Ureter (tissue), 1 donor: ENCODE measurements around the gene GRIN3B. TPM values are rescaled to one million over a fixed set of nuclear protein-coding genes. Genes with fewer than 3 reads are reported as not detected.

ENCODE experiments used
- total RNA-seq: library from RNA; stranded (reverse); gene quantifications from one replicate; pipeline ENCODE4 v1.2.4, GENCODE V29; 2023
- donor health status: DM: yes; HTN: yes; CAD: no.

GRIN3B gene
- total RNA-seq, 1 donor from 2014 or later: not detected

Other genes starting within 250 kb of the GRIN3B start
- 2.4 TPM for gene MISP, start 249.3 kb upstream of the GRIN3B start, total RNA-seq
- gene PTBP1, start 203.0 kb upstream of the GRIN3B start, total RNA-seq: 374 TPM
- not detected for gene PLPPR3, start 178.5 kb upstream of the GRIN3B start, total RNA-seq
- gene AZU1, start 172.6 kb upstream of the GRIN3B start, total RNA-seq: not detected
- not detected for gene PRTN3, start 159.4 kb upstream of the GRIN3B start, total RNA-seq
- gene ELANE, start 148.1 kb upstream of the GRIN3B start, total RNA-seq: 0.81 TPM
- 139 TPM for gene CFD, start 140.8 kb upstream of the GRIN3B start, total RNA-seq
- 63.7 TPM for gene MED16, start 107.2 kb upstream of the GRIN3B start, total RNA-seq
- not detected for gene RNU6-9, start 106.9 kb upstream of the GRIN3B start, total RNA-seq
- 69.5 TPM for gene R3HDM4, start 87.2 kb upstream of the GRIN3B start, total RNA-seq
- not detected for gene KISS1R, start 83.1 kb upstream of the GRIN3B start, total RNA-seq
- 8.4 TPM for gene ARID3A, start 74.4 kb upstream of the GRIN3B start, total RNA-seq
- 36.6 TPM for gene WDR18, start 16.1 kb upstream of the GRIN3B start, total RNA-seq
- 210 TPM for gene TMEM259, start 20.7 kb downstream of the GRIN3B start, total RNA-seq
- not detected for gene RNU6-2, start 21.1 kb downstream of the GRIN3B start, total RNA-seq
- 223 TPM for gene CNN2, start 26.2 kb downstream of the GRIN3B start, total RNA-seq
- 21.4 TPM for gene ABCA7, start 39.7 kb downstream of the GRIN3B start, total RNA-seq
- gene ARHGAP45, start 66.7 kb downstream of the GRIN3B start, total RNA-seq: 20.7 TPM
- gene POLR2E, start 95.0 kb downstream of the GRIN3B start, total RNA-seq: 138 TPM
- gene GPX4, start 103.6 kb downstream of the GRIN3B start, total RNA-seq: 213 TPM
- 122 TPM for gene SBNO2, start 173.8 kb downstream of the GRIN3B start, total RNA-seq
- gene STK11, start 205.4 kb downstream of the GRIN3B start, total RNA-seq: 51.2 TPM
- gene CBARP, start 237.6 kb downstream of the GRIN3B start, total RNA-seq: 0.73 TPM
- 144 TPM for gene ATP5F1D, start 241.3 kb downstream of the GRIN3B start, total RNA-seq
- gene MIDN, start 248.2 kb downstream of the GRIN3B start, total RNA-seq: 121 TPM